Psoas muscle (tissue), 8 donors: ENCODE measurements around the gene ARMC7. TPM values are rescaled to one million over a fixed set of nuclear protein-coding genes. Genes with fewer than 3 reads are reported as not detected.
A peak's percentile ranks its signal among the peaks of the same experiment; 100 is the strongest.

Experiments used
- ATAC-seq, 4 donors: fragments of 200-7000 bp; cut with Tn5 transposase; one replicate each; pipeline ENCODE4 v1.9.1; 2020; ENCODE audit warnings: moderate library complexity in 3 of 4, mild to moderate bottlenecking in 2 of 4
- DNase-seq, 2 donors: peaks; one replicate each; pipeline ENCODE4 v3.0.0-alpha.2; 2020
- H3K27ac ChIP-seq: fragments of 200-600 bp; one replicate; pipeline ENCODE4 v1.8.0; 2022
- H3K27me3 ChIP-seq, 3 donors: fragments of 200-600 bp in 1 of 3; one replicate each; pipeline versions ENCODE4 v1.6.1 to v1.8.0; 2013 to 2022; ENCODE audit warnings: low read length in 2 of 3, mild to moderate bottlenecking in 2 of 3, moderate library complexity in 1 of 3; ENCODE audit not compliant: insufficient read depth in 3 of 3
- H3K36me3 ChIP-seq, 2 donors: fragments of 200-600 bp in 1 of 2; one replicate each; pipeline versions ENCODE4 v1.6.1 to v1.8.0; 2013 to 2022; ENCODE audit warnings: low read depth in 1 of 2, mild to moderate bottlenecking in 1 of 2, moderate library complexity in 1 of 2; ENCODE audit not compliant: insufficient read depth in 1 of 2
- H3K4me1 ChIP-seq: fragments of 200-600 bp; one replicate; pipeline ENCODE4 v1.8.0; 2022
- H3K4me3 ChIP-seq: fragments of 200-600 bp; one replicate; pipeline ENCODE4 v1.8.0; 2022; ENCODE audit warnings: mild to moderate bottlenecking
- H3K9me3 ChIP-seq: fragments of 200-600 bp; one replicate; pipeline ENCODE4 v1.8.0; 2022
- CTCF ChIP-seq: fragments of 200-600 bp; IDR thresholded peaks from one replicate; pipeline ENCODE4 v1.8.0; 2022; ENCODE audit warnings: antibody characterized with exemption
- WGBS, 3 donors: extraction: QIAGEN DNeasy Blood & Tissue Kit; methylation state at CpG; one replicate each; pipeline versions ENCODE4 v1.1.6 to v1.1.7; 2013; 5-methylcytosine and 5-hydroxymethylcytosine counted together
- intact Hi-C, 2 donors: fragments of 100-400 bp; cut with DNase I; formaldehyde crosslinking; loops; one replicate each; pipeline versions ENCODE4 v1.11.0 to v1.14.2; 2022
- polyA plus RNA-seq, 3 donors: library from polyadenylated mRNA; stranded (reverse); fragments of 200-250 nt; gene quantifications; one replicate each; pipeline ENCODE4 v1.2.3, GENCODE V29; 2013
- total RNA-seq, 4 donors: library from RNA; stranded (reverse); fragmentation: NEBNext Ultra II Directional in 2 of 4; extraction: Animal tissue kit (Norgen Biotek cat#: 25700) in 2 of 4; gene quantifications; one replicate each; pipeline versions ENCODE4 v1.2.1 to v1.2.4, GENCODE V29; 2021 to 2023
- donor health status: healthy with polysubstance abuse.
- donor health status: DM: no; HTN: no; CAD: no; lungs with moderate emphysema.
- donor health status: Bipolar disorder and iron deficiency.
- donor health status: healthy.
- donor health status: DM: yes; HTN: yes; CAD: no.
- donor health status: DM: no; HTN: no; CAD: no.
- donor health status: DM: no; HTN: no; CAD: no.
- donor health status: DM: yes; HTN: yes; CAD: no.

The ARMC7 gene
- total and polyA plus RNA-seq, 7 donors: 2.7 to 7.0 (median 3.9) TPM

GRCh38 chr17:75077496-75078283 lies 32.1 kb upstream of the ARMC7 start:
- no peak for TF ChIP-seq CTCF
- DNase-seq (peak; percentile 73 to 85), ATAC-seq (peak; percentile 80 to 91 (median 86))
- Histone ChIP-seq H3K27ac (peak overlapping the region; percentile 82), H3K27me3 (no peaks in the 10 kb centered on the region), H3K4me3 (peak overlapping the region; percentile 68), H3K9me3 (no peaks in the 10 kb centered on the region), H3K36me3 (no peaks in the 10 kb centered on the region), H3K4me1 (peaks cover 18% of the 10 kb centered on the region)
- WGBS, 3 donors: 9 to 19% (median 12%) methylated on average over 34 to 53 of the region's 53 CpGs
- intact Hi-C loops: no loop called here

DNA sequence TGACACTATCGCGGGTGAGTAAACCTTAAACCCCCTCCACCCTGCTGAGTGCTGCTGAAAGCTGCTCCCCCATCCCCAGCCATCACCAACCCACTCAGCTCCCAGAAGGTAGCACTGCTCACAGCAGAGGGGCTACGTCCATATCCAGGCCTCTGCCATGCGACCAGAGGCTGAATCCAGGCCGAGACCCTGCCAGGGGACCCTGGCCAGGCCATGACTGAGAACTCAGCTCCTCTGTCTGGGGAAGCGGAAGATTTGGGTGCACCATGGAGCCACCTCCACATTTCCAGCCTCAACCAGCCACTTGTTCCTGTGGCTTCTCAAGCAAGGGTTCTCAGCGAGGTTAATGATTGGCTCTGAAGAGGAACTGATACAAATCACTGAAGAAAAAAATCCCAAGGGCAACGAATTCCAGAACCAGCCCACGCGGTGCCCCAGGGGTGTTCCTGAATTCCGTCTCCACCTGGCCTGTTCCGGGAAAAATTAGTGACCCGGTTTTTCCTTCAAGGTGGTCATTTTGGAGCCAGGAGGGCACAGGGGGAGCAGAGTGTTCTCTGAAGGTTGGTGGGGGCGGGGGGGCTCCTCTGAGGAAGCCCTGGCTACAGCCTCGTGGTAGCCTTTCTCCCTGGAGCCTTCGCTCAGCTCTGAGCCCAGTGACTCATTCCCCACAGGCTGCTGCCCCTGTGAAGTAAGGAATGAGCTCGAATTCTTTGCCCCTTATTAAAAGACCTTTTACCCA lies 31.3 kb upstream of the ARMC7 start:
- no peak for TF ChIP-seq CTCF
- H3K36me3 ChIP-seq: no peaks in the 10 kb centered on the region
- peaks cover 17% of the 10 kb centered on the region for H3K4me1 ChIP-seq
- 63 to 69% (median 68%) methylated on average over 17 of the region's 17 CpGs for WGBS, 3 donors
- H3K27ac ChIP-seq: peak overlapping the region; percentile 82
- intact Hi-C loops: no loop called here
- no peaks in the 10 kb centered on the region for H3K9me3 ChIP-seq
- no peaks in the 10 kb centered on the region for H3K27me3 ChIP-seq
- peak in 1 of 4 donors; percentile 6 for ATAC-seq
- no peak for DNase-seq
- peak overlapping the region; percentile 68 for H3K4me3 ChIP-seq

DNA sequence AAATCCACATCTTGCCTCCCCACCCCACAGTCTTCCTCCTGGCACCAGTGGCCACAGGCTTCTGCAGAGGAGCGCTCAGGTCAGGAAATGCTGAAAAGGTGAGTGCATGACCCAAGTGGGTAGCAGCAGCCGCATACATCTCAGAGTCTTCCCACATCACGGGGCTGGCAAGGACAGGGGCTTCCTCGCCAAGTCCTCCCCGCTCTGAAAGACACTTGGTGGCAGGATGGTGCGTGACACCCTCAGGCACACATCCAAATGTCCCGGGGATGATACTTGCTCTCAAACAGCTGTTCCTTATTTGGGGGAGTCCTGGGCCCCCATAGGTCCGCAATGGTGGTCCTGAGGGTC lies 30.8 kb upstream of the ARMC7 start:
- DNase-seq (no peak), ATAC-seq (no peak)
- no peak overlapping the region for H3K4me3 ChIP-seq
- H3K36me3 ChIP-seq: no peaks in the 10 kb centered on the region
- peaks cover 16% of the 10 kb centered on the region for H3K4me1 ChIP-seq
- H3K27ac ChIP-seq: no peak overlapping the region
- WGBS, 3 donors: 53 to 59% (median 54%) methylated on average over 8 of the region's 8 CpGs
- no peaks in the 10 kb centered on the region for H3K9me3 ChIP-seq
- intact Hi-C loops: no loop called here
- H3K27me3 ChIP-seq: no peaks in the 10 kb centered on the region
- TF ChIP-seq CTCF: no peak

DNA sequence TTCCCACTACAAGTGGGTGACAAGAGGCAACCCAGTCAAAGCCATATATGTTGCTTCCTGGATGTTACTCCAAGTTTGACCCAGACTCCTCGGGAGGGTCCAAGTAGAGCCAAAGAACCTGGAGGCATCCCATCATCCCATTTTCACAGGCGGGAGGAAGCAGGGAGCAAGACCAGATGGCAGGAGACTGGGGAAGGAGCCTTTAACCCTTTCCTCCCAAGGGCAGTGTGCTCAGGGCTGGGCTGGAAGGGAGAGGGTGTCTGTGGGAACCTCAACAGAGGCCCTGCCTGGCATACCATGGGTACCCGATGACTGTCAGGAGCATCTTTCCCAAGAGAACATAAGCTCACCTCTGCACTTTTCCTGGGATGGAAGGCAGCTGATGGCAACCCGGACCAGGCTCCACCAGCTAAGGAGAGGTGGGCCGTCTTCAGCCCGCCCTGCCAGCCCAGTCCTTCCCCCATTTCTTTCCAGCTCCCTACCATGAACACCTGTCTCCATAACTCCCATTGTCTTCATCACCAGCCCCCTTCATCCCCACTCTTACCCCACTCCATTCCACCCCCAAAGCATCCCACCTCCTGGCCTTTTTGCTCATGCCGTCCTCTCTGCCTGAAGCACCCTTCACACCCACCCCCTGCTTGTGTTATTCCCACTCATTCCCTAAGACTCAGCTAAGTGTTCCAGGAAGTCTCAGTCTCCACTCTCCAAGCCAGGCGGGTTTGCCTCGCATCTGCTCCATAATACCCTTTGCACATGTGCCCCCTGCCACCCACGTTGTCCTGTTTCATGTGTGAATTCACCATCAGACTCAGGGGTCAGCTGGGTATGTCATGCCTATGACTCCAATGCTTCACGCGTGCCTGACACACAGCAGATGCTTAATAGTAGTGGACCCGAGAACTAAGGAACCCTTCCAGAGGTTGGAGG lies 27.9 kb upstream of the ARMC7 start:
- TF ChIP-seq CTCF: no peak
- Histone ChIP-seq H3K36me3 (no peaks in the 10 kb centered on the region), H3K4me1 (peaks cover 13% of the 10 kb centered on the region), H3K4me3 (no peak overlapping the region), H3K27me3 (no peaks in the 10 kb centered on the region), H3K9me3 (no peaks in the 10 kb centered on the region), H3K27ac (no peak overlapping the region)
- DNase-seq: no peak
- ATAC-seq: no peak
- intact Hi-C loops: no loop called here
- WGBS, 3 donors: 63 to 73% (median 65%) methylated on average over 13 of the region's 13 CpGs
